PC-3 (cell line): ENCODE results near the gene C10orf95.

Experiments
- CTCF ChIP-seq: fragments of 300-600 bp; sonication (generic); conservative IDR thresholded peaks from 2 replicates; pipeline ENCODE4 v1.5.1; 2017; ENCODE audit warnings: antibody characterized with exemption, low read depth, mild to moderate bottlenecking, low read length
- EZH2 ChIP-seq: fragments of 300-600 bp; sonication (generic); IDR thresholded peaks from one replicate; pipeline ENCODE4 v1.6.1; 2017; ENCODE audit warnings: antibody characterized with exemption, mild to moderate bottlenecking, low read length; ENCODE audit not compliant: unreplicated experiment
- EZH2phosphoT487 ChIP-seq: fragments of 300-600 bp; sonication (generic); IDR thresholded peaks from 2 replicates; pipeline ENCODE4 v1.6.1; 2018; ENCODE audit warnings: mild to moderate bottlenecking, antibody characterized with exemption, low read length, borderline replicate concordance

DNA sequence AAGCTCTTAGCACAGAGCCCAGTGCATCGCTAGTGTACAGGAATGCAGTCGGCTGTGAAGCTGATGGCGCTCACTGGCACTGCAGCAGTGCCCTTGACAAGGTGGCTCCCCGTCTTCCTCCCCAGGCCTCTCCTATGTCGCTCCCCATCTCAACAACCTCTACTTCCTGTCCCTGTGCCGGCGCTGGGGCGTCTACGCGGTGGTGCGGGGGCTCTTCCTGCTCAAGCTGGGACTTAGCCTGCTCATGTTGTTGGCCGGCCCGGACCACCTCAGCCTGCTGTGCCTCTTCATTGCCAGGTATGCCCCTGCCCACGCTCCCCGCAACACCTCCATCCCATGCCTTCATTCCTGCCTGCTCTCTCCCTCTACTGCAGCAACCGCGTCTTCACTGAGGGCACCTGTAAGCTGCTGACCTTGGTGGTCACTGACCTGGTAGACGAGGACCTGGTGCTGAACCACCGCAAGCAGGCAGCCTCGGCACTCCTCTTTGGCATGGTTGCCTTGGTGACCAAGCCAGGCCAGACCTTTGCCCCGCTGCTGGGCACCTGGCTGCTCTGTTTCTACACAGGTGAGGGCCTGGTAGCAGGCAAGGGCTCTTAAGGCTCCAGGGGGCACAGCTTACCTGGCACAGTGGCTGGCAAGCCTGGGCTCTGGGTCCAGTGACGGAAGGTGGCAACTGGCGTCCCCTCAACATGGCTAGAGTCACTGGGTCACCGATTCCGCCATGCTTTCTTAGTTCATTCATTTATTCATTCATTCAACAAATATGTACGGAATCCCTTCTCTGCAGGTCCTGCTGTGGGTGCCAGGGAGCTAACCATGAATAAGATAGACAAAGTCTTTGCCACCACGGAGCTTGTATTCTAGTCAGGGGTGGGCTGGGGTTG lies 22.3 kb upstream of the C10orf95 start:
- TF ChIP-seq CTCF (no peak), EZH2phosphoT487 (no peak), EZH2 (no peak)
